Transverse colon (tissue), 4 donors: ENCODE results near the gene NFIC. TPM values are rescaled to one million over a fixed set of nuclear protein-coding genes. Genes with fewer than 3 reads are reported as not detected.

Experiments
- DNase-seq: peaks from one replicate; pipeline ENCODE4 v3.0.0-alpha.2; 2019
- H3K27ac ChIP-seq, 4 donors: fragments of 200-600 bp; sonication (generic); 2 replicates each; pipeline ENCODE4 v1.5.1; 2016 to 2018; ENCODE audit warnings: inconsistent platforms in 4 of 4
- H3K27me3 ChIP-seq: fragments of 200-600 bp; sonication (generic); 2 replicates; pipeline ENCODE4 v1.5.1; 2017; ENCODE audit warnings: inconsistent platforms
- H3K36me3 ChIP-seq, 4 donors: fragments of 200-600 bp; sonication (generic); 2 replicates each; pipeline ENCODE4 v1.5.1; 2017 to 2019; ENCODE audit warnings: inconsistent platforms in 4 of 4
- H3K4me1 ChIP-seq, 4 donors: fragments of 200-600 bp; sonication (generic); 2 replicates each; pipeline ENCODE4 v1.5.1; 2017 to 2020; ENCODE audit warnings: inconsistent platforms in 4 of 4
- H3K4me3 ChIP-seq, 4 donors: fragments of 200-600 bp; sonication (generic); 1 replicate in 1 of 4; 2 replicates in 3 of 4; pipeline versions ENCODE4 v1.5.1 to v1.6.1; 2017 to 2019; ENCODE audit warnings: inconsistent platforms in 4 of 4
- H3K9me3 ChIP-seq, 2 donors: fragments of 200-600 bp; sonication (generic); 2 replicates each; pipeline ENCODE4 v1.5.1; 2017 to 2019; ENCODE audit warnings: inconsistent platforms in 2 of 2
- EP300 ChIP-seq: sonication (generic); formaldehyde crosslinking; IDR thresholded peaks from one replicate; pipeline ENCODE4 v1.6.1; 2017; ENCODE audit warnings: antibody characterized with exemption, low read depth
- POLR2A ChIP-seq: fragments of 450-650 bp; IDR thresholded peaks from one replicate; pipeline ENCODE4 v1.6.1; 2016; ENCODE audit warnings: antibody characterized with exemption, mild to moderate bottlenecking, moderate library complexity
- POLR2AphosphoS5 ChIP-seq, 3 donors: sonication (generic); formaldehyde crosslinking; IDR thresholded peaks; one replicate each; pipeline ENCODE4 v1.6.1; 2016; ENCODE audit warnings: antibody characterized with exemption in 3 of 3
- WGBS, 2 donors: methylation state at CpG; one replicate each; pipeline ENCODE4 v1.1.5; 2018; ENCODE audit warnings: low coverage in 1 of 2; 5-methylcytosine and 5-hydroxymethylcytosine counted together
- in situ Hi-C, 4 donors: fragments of 200-750 bp; cut with MboI; loops; one replicate each; pipeline versions ENCODE4 v1.15.0 to v1.15.1; 2017; ENCODE audit warnings: low sequenced_read_pairs in 3 of 4, low pct_ligation_motif_present in 1 of 4, low pct_unique_long_range_greater_than_20kb in 1 of 4
- intact Hi-C: fragments of 100-400 bp; cut with DNase I; formaldehyde crosslinking; loops from one replicate; pipeline ENCODE4 v1.15.1; 2023; ENCODE audit warnings: low total_unique reads
- total RNA-seq, 4 donors: library from RNA; depleted of rRNA; stranded (reverse); fragments of >200 nt; gene quantifications; one replicate each; pipeline ENCODE4 v1.1.0, GENCODE V29; 2016
- TF ChIP-seq, protein P1 (sequence below), 5 experiments: fragments of 200-600 bp in 3 of 5; fragments of 450-650 bp in 2 of 5; sonication (generic) in 3 of 5; IDR thresholded peaks; 1 replicate in 2 of 5; 2 replicates in 3 of 5; pipeline ENCODE4 v1.5.1; 2016 to 2017; ENCODE audit warnings: antibody characterized with exemption in 5 of 5, inconsistent platforms in 3 of 5, mild to moderate bottlenecking in 2 of 5, moderate library complexity in 1 of 5

Gene NFIC
- total RNA-seq, 4 donors from 2014 or later: 39.9 to 145 (median 68.1) TPM

DNA sequence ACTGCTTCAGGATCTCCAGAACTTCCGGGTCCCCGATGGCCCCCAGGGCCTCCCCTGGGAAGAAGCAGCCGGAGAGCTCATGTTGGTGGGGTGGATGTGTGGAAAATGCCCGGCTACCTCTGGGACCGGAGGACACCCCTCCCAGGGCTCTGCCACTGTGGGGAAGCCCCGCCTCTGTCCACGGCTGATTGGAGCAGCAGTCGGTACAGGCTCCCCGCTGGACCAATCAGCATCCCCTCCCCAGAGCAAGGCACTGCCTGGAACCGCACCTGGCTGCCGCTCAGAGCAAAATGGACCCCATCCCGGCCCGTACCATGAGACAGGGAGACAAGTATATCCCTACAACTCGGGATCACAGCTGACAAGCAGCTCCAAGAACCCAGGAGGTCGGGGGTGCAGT lies 127.7 kb downstream of the NFIC start:
- Histone ChIP-seq H3K36me3 (peaks cover 0 to 21% (median 7%) of the 10 kb centered on the region in 4 donors), H3K4me3 (no peak overlapping the region), H3K27ac (no peak overlapping the region), H3K9me3 (no peaks in the 10 kb centered on the region), H3K27me3 (no peaks in the 10 kb centered on the region), H3K4me1 (peaks cover 0 to 6% (median 0%) of the 10 kb centered on the region in 4 donors)
- TF ChIP-seq EP300 (no peak), POLR2AphosphoS5 (IDR thresholded peaks at IDR 0.05) (no peak), POLR2A (no peak)
- TF ChIP-seq, protein P1, sequence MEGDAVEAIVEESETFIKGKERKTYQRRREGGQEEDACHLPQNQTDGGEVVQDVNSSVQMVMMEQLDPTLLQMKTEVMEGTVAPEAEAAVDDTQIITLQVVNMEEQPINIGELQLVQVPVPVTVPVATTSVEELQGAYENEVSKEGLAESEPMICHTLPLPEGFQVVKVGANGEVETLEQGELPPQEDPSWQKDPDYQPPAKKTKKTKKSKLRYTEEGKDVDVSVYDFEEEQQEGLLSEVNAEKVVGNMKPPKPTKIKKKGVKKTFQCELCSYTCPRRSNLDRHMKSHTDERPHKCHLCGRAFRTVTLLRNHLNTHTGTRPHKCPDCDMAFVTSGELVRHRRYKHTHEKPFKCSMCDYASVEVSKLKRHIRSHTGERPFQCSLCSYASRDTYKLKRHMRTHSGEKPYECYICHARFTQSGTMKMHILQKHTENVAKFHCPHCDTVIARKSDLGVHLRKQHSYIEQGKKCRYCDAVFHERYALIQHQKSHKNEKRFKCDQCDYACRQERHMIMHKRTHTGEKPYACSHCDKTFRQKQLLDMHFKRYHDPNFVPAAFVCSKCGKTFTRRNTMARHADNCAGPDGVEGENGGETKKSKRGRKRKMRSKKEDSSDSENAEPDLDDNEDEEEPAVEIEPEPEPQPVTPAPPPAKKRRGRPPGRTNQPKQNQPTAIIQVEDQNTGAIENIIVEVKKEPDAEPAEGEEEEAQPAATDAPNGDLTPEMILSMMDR (IDR thresholded peaks at IDR 0.05): no peak
- WGBS, 2 donors: 88% methylated on average over 14 of the region's 15 CpGs; no CpG with 5 or more reads in 1 of the 2 donors
- intact Hi-C loops (no loop called here), in situ Hi-C loops (no loop called here)
- no peak for DNase-seq

DNA sequence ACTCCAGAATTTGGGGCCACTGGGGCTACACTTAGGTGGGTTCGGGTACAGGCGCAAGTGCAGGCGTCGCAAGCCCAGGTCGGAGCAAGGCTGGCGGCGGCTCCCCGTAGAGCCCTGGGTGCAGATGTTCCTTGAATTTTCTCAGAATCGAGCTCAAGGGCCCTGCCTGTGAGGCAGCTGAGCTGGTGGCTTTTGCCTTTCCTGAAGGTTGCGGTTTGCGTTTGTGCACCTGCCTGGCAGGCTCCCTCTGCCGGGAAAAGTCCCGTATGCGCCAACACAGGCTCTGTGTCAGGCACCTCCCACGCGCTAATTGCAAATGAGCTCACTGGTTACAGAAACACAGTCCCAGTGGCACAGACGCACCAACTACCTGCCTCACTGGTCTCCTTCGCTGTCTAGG lies 128.2 kb downstream of the NFIC start:
- Histone ChIP-seq H3K4me1 (peaks cover 0 to 11% (median 3%) of the 10 kb centered on the region in 4 donors), H3K36me3 (peaks cover 0 to 21% (median 7%) of the 10 kb centered on the region in 4 donors), H3K27me3 (no peaks in the 10 kb centered on the region), H3K4me3 (no peak overlapping the region), H3K27ac (no peak overlapping the region), H3K9me3 (no peaks in the 10 kb centered on the region)
- WGBS, 2 donors: 81 to 89% methylated on average over 6 to 18 of the region's 18 CpGs
- no peak for TF ChIP-seq POLR2AphosphoS5 (IDR thresholded peaks at IDR 0.05)
- TF ChIP-seq, protein P1 (IDR thresholded peaks at IDR 0.05): no peak
- no peak for TF ChIP-seq POLR2A
- no peak for TF ChIP-seq EP300
- no peak for DNase-seq
- intact Hi-C loops (no loop called here), in situ Hi-C loops (no loop called here)

DNA sequence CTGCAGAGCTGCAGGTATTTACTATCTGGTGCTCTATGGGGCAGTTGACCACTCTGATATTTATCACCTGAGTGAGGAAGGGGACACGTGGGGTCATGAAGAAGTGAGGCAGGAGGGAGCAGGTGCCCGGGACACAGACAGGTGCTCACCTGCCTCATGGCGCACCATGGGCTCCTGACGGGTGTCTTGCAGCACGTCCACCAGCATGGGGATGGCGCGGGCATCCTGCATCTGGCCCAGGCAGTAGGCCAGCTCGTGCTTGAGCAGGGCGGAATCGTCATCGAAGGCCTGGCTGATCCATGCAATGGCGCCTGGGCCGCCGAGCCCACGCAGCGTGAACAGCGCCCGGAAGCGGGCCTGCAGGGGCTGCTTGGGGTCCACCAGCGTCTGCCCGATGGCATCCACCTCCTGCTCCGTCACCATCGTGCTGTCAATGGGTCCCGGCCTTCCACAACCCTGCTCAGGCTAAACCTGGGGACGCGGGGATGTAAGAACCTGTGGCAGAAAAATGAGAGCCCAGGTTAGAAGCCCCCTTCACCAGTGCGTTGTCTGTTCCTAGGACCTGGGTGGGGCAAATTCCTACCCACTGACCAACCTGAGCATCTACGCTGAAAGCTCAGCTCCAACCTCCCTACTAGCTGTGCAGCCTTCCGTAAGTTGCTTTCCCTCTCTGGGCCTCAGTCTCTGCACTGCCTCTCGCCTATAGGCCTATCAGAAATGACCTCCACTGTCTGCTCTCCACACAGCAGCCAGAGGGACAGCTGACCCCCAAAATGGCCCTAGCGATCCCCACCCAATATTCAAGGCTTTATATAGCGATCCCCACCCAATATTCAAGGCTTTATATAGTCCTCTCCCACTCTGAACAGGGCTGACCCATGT lies 130.2 kb downstream of the NFIC start:
- DNase-seq: no peak
- H3K4me1 ChIP-seq: peaks cover 0 to 20% (median 10%) of the 10 kb centered on the region in 4 donors
- in situ Hi-C loops (no loop called here), intact Hi-C loops (no loop called here)
- TF ChIP-seq, protein P1 (IDR thresholded peaks at IDR 0.05): no peak
- TF ChIP-seq EP300 (no peak), POLR2A (no peak), POLR2AphosphoS5 (IDR thresholded peaks at IDR 0.05) (no peak)
- peaks cover 0 to 21% (median 5%) of the 10 kb centered on the region in 4 donors for H3K36me3 ChIP-seq
- H3K9me3 ChIP-seq: no peaks in the 10 kb centered on the region
- H3K27me3 ChIP-seq: no peaks in the 10 kb centered on the region
- no peak overlapping the region for H3K4me3 ChIP-seq
- H3K27ac ChIP-seq: no peak overlapping the region
- 98% methylated on average over 32 of the region's 32 CpGs; no CpG with 5 or more reads in 1 of the 2 donors for WGBS, 2 donors

DNA sequence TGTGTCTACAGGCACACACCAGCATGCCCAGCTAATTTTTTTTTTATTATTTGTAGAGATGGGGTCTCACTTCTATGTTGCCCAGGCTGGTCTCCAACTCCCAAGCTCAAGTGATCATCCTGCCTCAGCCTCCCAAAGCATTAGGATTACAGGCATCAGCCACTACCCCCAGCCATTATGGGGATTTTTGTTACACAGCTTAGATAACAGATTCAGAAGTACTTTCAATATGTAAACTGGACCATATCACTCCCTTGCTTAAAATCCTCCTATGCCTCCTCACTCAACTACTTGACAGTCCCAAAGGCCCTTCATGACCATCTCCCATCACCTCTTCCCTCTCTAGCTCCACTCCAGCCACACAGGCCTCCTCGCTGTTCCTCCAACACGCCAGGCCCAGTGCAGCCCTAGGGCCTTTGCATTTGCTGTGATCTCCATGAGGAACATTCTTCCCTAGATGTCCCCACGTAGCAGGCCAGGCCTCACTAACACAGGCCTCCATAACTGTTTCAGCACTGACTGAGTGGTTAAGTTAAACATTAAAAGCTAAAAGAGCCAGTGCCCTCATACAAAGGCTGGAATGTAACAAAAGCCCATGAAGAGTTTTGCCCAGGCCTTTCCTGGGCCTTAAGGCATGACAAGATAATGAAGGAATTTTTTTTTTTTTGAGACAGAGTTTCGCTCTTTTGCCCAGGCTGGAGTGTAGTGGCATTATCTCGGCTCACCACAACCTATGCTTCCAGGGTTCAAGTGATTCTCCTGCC lies 131.6 kb downstream of the NFIC start:
- Histone ChIP-seq H3K27me3 (no peaks in the 10 kb centered on the region), H3K4me3 (no peak overlapping the region), H3K9me3 (no peaks in the 10 kb centered on the region), H3K27ac (no peak overlapping the region), H3K4me1 (peaks cover 0 to 20% (median 10%) of the 10 kb centered on the region in 4 donors), H3K36me3 (peaks cover 0 to 21% (median 2%) of the 10 kb centered on the region in 4 donors)
- intact Hi-C loops (no loop called here), in situ Hi-C loops (no loop called here)
- no peak for DNase-seq
- TF ChIP-seq, protein P1 (IDR thresholded peaks at IDR 0.05): no peak
- TF ChIP-seq EP300: no peak
- no peak for TF ChIP-seq POLR2A
- TF ChIP-seq POLR2AphosphoS5 (IDR thresholded peaks at IDR 0.05): no peak
- WGBS, 2 donors: 95 to 100% methylated on average over 3 to 5 of the region's 5 CpGs
